ENCODE results near the gene AP2S1.
"Not testable (repeated sequence)": the region's sequence is repeated elsewhere in the genome, so short reads cannot be mapped to it uniquely, and the experiment has no call there.

AP2S1 gene

DNA sequence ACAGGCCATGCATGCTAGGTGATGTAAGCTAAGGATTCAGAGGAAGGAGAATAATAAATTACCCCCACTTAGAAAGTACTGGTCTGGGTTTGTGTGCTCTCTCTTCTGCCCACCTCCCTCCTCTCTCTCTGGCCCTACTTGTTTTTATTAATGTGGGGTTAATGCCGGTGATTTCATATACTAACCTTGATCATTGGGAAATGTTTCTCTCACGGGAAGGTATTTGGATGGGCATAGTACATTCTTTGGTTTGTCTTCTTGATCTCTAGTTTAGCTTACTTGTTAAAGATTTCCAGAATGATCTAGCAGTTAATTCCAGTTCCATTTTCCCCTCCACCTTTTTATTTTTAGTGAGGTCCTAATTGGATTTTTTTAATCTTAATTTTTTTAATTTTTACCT is 34.8 kb upstream of the AP2S1 start:
- Histone ChIP-seq H3K4me2 (ENCODE audit: low read length) (no peak overlapping the region), H3K9me3 (ENCODE audit: control insufficient read depth, low read length) (no peaks in the 10 kb centered on the region), H3K36me3 (ENCODE audit: control insufficient read depth, insufficient read depth, low read length) (no peaks in the 10 kb centered on the region), H3K9ac (no peak overlapping the region), H3K4me1 (no peaks in the 10 kb centered on the region), H3K79me2 (peaks cover 67% of the 10 kb centered on the region), H3K4me3 (ENCODE audit: low read depth, low read length) (no peak overlapping the region), H3K27ac (no peak overlapping the region), H2AFZ (no peak overlapping the region), H3K27me3 (ENCODE audit: control insufficient read depth, insufficient read depth, low read length) (no peaks in the 10 kb centered on the region)
- TF ChIP-seq, protein P1, sequence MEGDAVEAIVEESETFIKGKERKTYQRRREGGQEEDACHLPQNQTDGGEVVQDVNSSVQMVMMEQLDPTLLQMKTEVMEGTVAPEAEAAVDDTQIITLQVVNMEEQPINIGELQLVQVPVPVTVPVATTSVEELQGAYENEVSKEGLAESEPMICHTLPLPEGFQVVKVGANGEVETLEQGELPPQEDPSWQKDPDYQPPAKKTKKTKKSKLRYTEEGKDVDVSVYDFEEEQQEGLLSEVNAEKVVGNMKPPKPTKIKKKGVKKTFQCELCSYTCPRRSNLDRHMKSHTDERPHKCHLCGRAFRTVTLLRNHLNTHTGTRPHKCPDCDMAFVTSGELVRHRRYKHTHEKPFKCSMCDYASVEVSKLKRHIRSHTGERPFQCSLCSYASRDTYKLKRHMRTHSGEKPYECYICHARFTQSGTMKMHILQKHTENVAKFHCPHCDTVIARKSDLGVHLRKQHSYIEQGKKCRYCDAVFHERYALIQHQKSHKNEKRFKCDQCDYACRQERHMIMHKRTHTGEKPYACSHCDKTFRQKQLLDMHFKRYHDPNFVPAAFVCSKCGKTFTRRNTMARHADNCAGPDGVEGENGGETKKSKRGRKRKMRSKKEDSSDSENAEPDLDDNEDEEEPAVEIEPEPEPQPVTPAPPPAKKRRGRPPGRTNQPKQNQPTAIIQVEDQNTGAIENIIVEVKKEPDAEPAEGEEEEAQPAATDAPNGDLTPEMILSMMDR (IDR thresholded peaks at IDR 0.05): no peak

DNA sequence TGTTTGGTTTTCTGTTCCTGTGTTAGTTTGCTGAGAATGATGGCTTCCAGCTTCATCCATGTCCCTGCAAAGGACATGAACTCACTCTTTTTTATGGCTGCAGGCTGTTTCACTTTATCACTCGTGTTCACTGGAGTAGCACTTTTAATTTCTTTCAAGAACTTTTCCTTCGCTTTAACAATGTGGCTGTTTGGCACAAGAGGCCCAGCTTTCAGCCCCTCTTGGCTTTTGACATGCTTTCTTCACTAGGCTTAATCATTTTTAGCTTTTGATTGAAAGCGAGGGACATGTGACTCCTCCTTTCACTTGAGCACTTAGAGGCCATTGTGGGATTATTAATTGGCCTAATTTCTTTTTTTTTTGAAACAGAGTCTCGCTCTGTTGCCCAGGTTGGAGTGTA is 32.1 kb upstream of the AP2S1 start:
- not testable (repeated sequence) for H3K4me2 ChIP-seq (ENCODE audit: low read length); H3K4me1 ChIP-seq; H3K36me3 ChIP-seq (ENCODE audit: control insufficient read depth, insufficient read depth, low read length); H3K9ac ChIP-seq; H3K27me3 ChIP-seq (ENCODE audit: control insufficient read depth, insufficient read depth, low read length); H3K4me3 ChIP-seq (ENCODE audit: low read depth, low read length); H3K9me3 ChIP-seq (ENCODE audit: control insufficient read depth, low read length); H2AFZ ChIP-seq; H3K27ac ChIP-seq
- H3K79me2 ChIP-seq: peaks cover 76% of the 10 kb centered on the region

DNA sequence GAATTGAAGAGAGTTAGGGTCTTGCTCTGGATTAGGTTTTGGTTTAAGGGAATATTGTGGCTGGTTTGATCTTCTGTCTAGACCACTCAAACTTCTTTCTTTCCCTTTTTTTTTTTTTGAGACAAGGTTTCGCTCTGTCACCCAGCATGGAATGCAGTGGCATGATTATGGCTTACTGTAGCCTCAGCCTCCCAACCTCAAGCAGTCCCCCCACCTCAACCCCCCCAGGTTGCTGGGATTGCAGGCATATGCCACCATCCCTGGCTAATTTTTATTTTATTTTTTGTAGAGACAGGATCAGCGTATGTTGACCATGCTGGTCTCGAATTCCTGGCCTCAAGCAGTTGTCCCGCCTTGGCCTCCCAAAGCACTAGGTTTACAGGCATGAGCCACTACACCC is 31.4 kb upstream of the AP2S1 start:
- H3K4me3 ChIP-seq (ENCODE audit: low read depth, low read length): no peak overlapping the region
- H3K4me1 ChIP-seq: peaks cover 3% of the 10 kb centered on the region
- no peak overlapping the region for H3K9ac ChIP-seq
- H3K79me2 ChIP-seq: peaks cover 73% of the 10 kb centered on the region
- H3K4me2 ChIP-seq (ENCODE audit: low read length): no peak overlapping the region
- no peak overlapping the region for H3K27ac ChIP-seq
- no peaks in the 10 kb centered on the region for H3K9me3 ChIP-seq (ENCODE audit: control insufficient read depth, low read length)
- H3K36me3 ChIP-seq (ENCODE audit: control insufficient read depth, insufficient read depth, low read length): no peaks in the 10 kb centered on the region
- H3K27me3 ChIP-seq (ENCODE audit: control insufficient read depth, insufficient read depth, low read length): no peaks in the 10 kb centered on the region
- no peak overlapping the region for H2AFZ ChIP-seq
- TF ChIP-seq, protein P1 (IDR thresholded peaks at IDR 0.05): no peak

DNA sequence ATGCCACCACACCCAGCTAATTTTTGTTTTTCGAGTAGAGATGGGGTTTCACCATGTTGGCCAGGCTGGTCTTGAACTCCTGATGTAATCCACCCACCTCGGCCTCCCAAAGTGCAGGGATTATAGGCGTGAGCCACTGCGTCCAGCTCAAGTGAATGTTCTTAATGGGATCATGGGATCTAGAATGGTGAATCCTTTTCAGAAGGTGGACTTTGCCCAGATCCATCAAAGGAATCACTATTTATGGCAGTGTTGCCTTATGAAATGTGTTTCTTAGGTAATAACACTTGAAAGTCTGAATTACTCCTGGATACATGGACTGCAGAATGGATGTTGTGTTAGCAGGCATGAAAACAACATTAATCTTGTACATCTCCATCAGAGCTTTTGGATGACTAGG is 30.4 kb upstream of the AP2S1 start:
- H2AFZ ChIP-seq: no peak overlapping the region
- TF ChIP-seq, protein P1 (IDR thresholded peaks at IDR 0.05): no peak

DNA sequence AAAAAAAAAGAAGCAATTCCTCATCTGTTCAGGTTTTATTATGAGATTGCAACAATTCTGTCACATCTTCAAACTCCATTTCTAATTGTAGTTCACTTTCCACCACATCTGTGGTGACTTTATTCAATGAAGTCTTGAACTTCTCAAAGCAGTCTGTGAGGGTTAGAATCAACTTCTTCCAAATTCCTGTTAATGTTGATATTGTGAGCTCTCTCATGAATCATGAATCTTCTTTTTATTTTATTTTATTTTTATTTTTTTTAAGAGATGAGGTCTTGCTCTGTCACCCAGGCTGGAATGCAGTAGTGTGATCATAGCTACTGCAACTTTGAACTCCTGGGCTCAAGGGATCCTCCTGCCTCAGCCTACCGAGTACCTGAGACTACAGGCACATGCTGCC is 29.8 kb upstream of the AP2S1 start:
- H3K27me3 ChIP-seq (ENCODE audit: control insufficient read depth, insufficient read depth, low read length): no peaks in the 10 kb centered on the region

More for the DNA sequence above, 30.4 kb upstream of the AP2S1 start:
- no peaks in the 10 kb centered on the region for H3K27me3 ChIP-seq (ENCODE audit: control insufficient read depth, insufficient read depth, low read length)
- H3K9me3 ChIP-seq (ENCODE audit: control insufficient read depth, low read length): no peaks in the 10 kb centered on the region
- no peak overlapping the region for H3K27ac ChIP-seq
- peaks cover 74% of the 10 kb centered on the region for H3K79me2 ChIP-seq
- H3K36me3 ChIP-seq (ENCODE audit: control insufficient read depth, insufficient read depth, low read length): no peaks in the 10 kb centered on the region
- no peak overlapping the region for H3K9ac ChIP-seq
- no peak overlapping the region for H3K4me3 ChIP-seq (ENCODE audit: low read depth, low read length)
- peaks cover 3% of the 10 kb centered on the region for H3K4me1 ChIP-seq
- H3K4me2 ChIP-seq (ENCODE audit: low read length): no peak overlapping the region

More for the DNA sequence above, 29.8 kb upstream of the AP2S1 start:
- H3K36me3 ChIP-seq (ENCODE audit: control insufficient read depth, insufficient read depth, low read length): no peaks in the 10 kb centered on the region
- no peak overlapping the region for H3K27ac ChIP-seq
- H3K4me2 ChIP-seq (ENCODE audit: low read length): no peak overlapping the region
- peaks cover 3% of the 10 kb centered on the region for H3K4me1 ChIP-seq
- no peak overlapping the region for H3K9ac ChIP-seq
- peaks cover 71% of the 10 kb centered on the region for H3K79me2 ChIP-seq
- TF ChIP-seq, protein P1 (IDR thresholded peaks at IDR 0.05): no peak
- H3K4me3 ChIP-seq (ENCODE audit: low read depth, low read length): no peak overlapping the region
- H3K9me3 ChIP-seq (ENCODE audit: control insufficient read depth, low read length): no peaks in the 10 kb centered on the region
- H2AFZ ChIP-seq: no peak overlapping the region
